OCI-LY1 (cell line): ENCODE data around the gene SLAMF6.

ENCODE experiments used
- H2AFZ ChIP-seq: fragments of 200-600 bp; sonication (generic), shearing (Covaris generic); 2 replicates; pipeline ENCODE4 v1.6.0; 2014; ENCODE audit warnings: antibody characterized with exemption, mild to moderate bottlenecking, low read length
- H3F3A ChIP-seq: fragments of 200-600 bp; sonication (generic), shearing (Covaris generic); 2 replicates; pipeline ENCODE4 v1.6.0; 2014; ENCODE audit warnings: mild to moderate bottlenecking, antibody characterized with exemption, low read length, moderate library complexity; ENCODE audit not compliant: insufficient read depth
- H3K27ac ChIP-seq: fragments of 200-600 bp; sonication (generic); 2 replicates; pipeline ENCODE4 v1.5.1; 2014; ENCODE audit warnings: low read length, mixed run types, mild to moderate bottlenecking, low read depth; ENCODE audit not compliant: poor library complexity, severe bottlenecking
- H3K27me3 ChIP-seq: fragments of 200-600 bp; sonication (generic); 2 replicates; pipeline ENCODE4 v1.6.0; 2014; ENCODE audit warnings: antibody characterized with exemption, mild to moderate bottlenecking, low read length, moderate library complexity; ENCODE audit not compliant: insufficient read depth
- H3K36me3 ChIP-seq: fragments of 200-600 bp; sonication (generic); 2 replicates; pipeline ENCODE4 v1.6.1; 2014; ENCODE audit warnings: mild to moderate bottlenecking, antibody characterized with exemption, low read length, moderate library complexity, mixed read lengths; ENCODE audit not compliant: insufficient read depth
- H3K4me1 ChIP-seq: fragments of 200-600 bp; sonication (generic); 2 replicates; pipeline ENCODE4 v1.5.1; 2014; ENCODE audit warnings: mild to moderate bottlenecking, low read length, moderate library complexity; ENCODE audit not compliant: insufficient read depth, severe bottlenecking
- H3K4me2 ChIP-seq: fragments of 200-600 bp; sonication (generic), shearing (Covaris generic); 2 replicates; pipeline ENCODE4 v1.6.1; 2014; ENCODE audit warnings: low read length
- H3K4me3 ChIP-seq: fragments of 200-600 bp; sonication (generic); 2 replicates; pipeline ENCODE4 v1.5.1; 2014; ENCODE audit warnings: low read length, low read depth, mild to moderate bottlenecking, mixed read lengths; ENCODE audit not compliant: poor library complexity, severe bottlenecking
- H3K79me2 ChIP-seq: fragments of 200-600 bp; shearing (Covaris generic); 2 replicates; pipeline ENCODE4 v1.6.1; 2016; ENCODE audit warnings: mixed run types, low read length, mixed read lengths; ENCODE audit not compliant: insufficient read depth
- H3K9ac ChIP-seq: fragments of 200-600 bp; sonication (generic), shearing (Covaris generic); 2 replicates; pipeline ENCODE4 v1.6.1; 2014; ENCODE audit warnings: mild to moderate bottlenecking, low read length, mixed read lengths
- H3K9me2 ChIP-seq: fragments of 200-600 bp; sonication (generic), shearing (Covaris generic); 2 replicates; pipeline ENCODE4 v1.6.1; 2014; ENCODE audit warnings: low read depth, mild to moderate bottlenecking, low read length, mixed read lengths
- H3K9me3 ChIP-seq: fragments of 200-600 bp; shearing (Covaris generic); 2 replicates; pipeline ENCODE4 v1.6.1; 2014; ENCODE audit warnings: low read length, mixed read lengths
- H4K20me1 ChIP-seq: fragments of 200-600 bp; sonication (generic), shearing (Covaris generic); 2 replicates; pipeline ENCODE4 v1.6.0; 2016; ENCODE audit warnings: mild to moderate bottlenecking, low read length; ENCODE audit not compliant: insufficient read depth
- CTCF ChIP-seq: fragments of 200-600 bp; sonication (generic), shearing (Covaris generic); IDR thresholded peaks from 2 replicates; pipeline ENCODE4 v1.5.1; 2017; ENCODE audit warnings: mild to moderate bottlenecking, antibody characterized with exemption, low read length, moderate library complexity, mixed read lengths
- EZH2 ChIP-seq: fragments of 200-600 bp; sonication (generic), shearing (Covaris generic); IDR thresholded peaks from 2 replicates; pipeline ENCODE4 v1.8.0; 2017; ENCODE audit warnings: borderline replicate concordance, mixed run types, mild to moderate bottlenecking, antibody characterized with exemption, low read length, moderate library complexity, mixed read lengths

SLAMF6 gene

GRCh38 chr1:160540859-160541233, 17.8 kb upstream of the SLAMF6 start:
- peak overlapping the region; percentile 40; the same call in 1 of the 2 replicates for H3K4me2 ChIP-seq
- no peaks in the 10 kb centered on the region for H3K36me3 ChIP-seq
- H3K4me3 ChIP-seq: no peak overlapping the region
- peak overlapping the region; percentile 51 for H3K9ac ChIP-seq
- H2AFZ ChIP-seq: no peak overlapping the region
- H3K4me1 ChIP-seq: peaks cover 58% of the 10 kb centered on the region
- H4K20me1 ChIP-seq: no peaks in the 10 kb centered on the region
- TF ChIP-seq EZH2 (no peak), CTCF (no peak)
- H3K27ac ChIP-seq: peak overlapping the region; percentile 89
- no peaks in the 10 kb centered on the region for H3K27me3 ChIP-seq
- no peaks in the 10 kb centered on the region for H3K9me2 ChIP-seq
- H3F3A ChIP-seq: no peaks in the 10 kb centered on the region
- no peaks in the 10 kb centered on the region for H3K79me2 ChIP-seq
- H3K9me3 ChIP-seq: no peaks in the 10 kb centered on the region

- H3K27ac ChIP-seq: peak overlapping the region; percentile 89
- no peaks in the 10 kb centered on the region for H3K9me2 ChIP-seq
- H2AFZ ChIP-seq: no peak overlapping the region
- peaks cover 2% of the 10 kb centered on the region for H3K9me3 ChIP-seq
- H3K36me3 ChIP-seq: no peaks in the 10 kb centered on the region
- no peaks in the 10 kb centered on the region for H3K79me2 ChIP-seq
- peak overlapping the region; percentile 51 for H3K9ac ChIP-seq
- H3K27me3 ChIP-seq: no peaks in the 10 kb centered on the region
- H3F3A ChIP-seq: no peaks in the 10 kb centered on the region
- H4K20me1 ChIP-seq: no peaks in the 10 kb centered on the region
- peak overlapping the region; percentile 40 for H3K4me2 ChIP-seq
- TF ChIP-seq EZH2 (no peak), CTCF (no peak)
- H3K4me1 ChIP-seq: peaks cover 57% of the 10 kb centered on the region
- H3K4me3 ChIP-seq: no peak overlapping the region
Observed at GRCh38 chr1:160539990-160540858, 17.2 kb upstream of the SLAMF6 start.

GRCh38 chr1:160539684-160539989, 16.6 kb upstream of the SLAMF6 start:
- Histone ChIP-seq H3K4me2 (peak overlapping the region; percentile 40), H2AFZ (no peak overlapping the region), H3K4me3 (no peak overlapping the region), H3K9me2 (no peaks in the 10 kb centered on the region), H3K27me3 (no peaks in the 10 kb centered on the region), H3K27ac (peak overlapping the region; percentile 89), H3K79me2 (no peaks in the 10 kb centered on the region), H3K36me3 (no peaks in the 10 kb centered on the region), H3F3A (no peaks in the 10 kb centered on the region), H4K20me1 (no peaks in the 10 kb centered on the region), H3K9ac (peak overlapping the region; percentile 51; the same call in 1 of the 2 replicates), H3K4me1 (peaks cover 51% of the 10 kb centered on the region), H3K9me3 (peaks cover 4% of the 10 kb centered on the region)
- no peak for TF ChIP-seq EZH2
- TF ChIP-seq CTCF: no peak
